ENCODE results near the gene AHCYL2. TPM values are rescaled to one million over a fixed set of nuclear protein-coding genes. Genes with fewer than 3 reads are reported as not detected.

Gene AHCYL2
- total RNA-seq, 1 donor from 2014 or later = 14.7 TPM

- peaks cover 3% of the 10 kb centered on the region for H4K20me1 ChIP-seq (ENCODE audit: insufficient read depth, low read length)
- no peaks in the 10 kb centered on the region for H3K9me3 Mint-ChIP-seq (ENCODE audit: unreplicated experiment)
- H2AFZ ChIP-seq (ENCODE audit: low read depth, low read length) = no peak overlapping the region
- H3K4me3 ChIP-seq (ENCODE audit: insufficient read depth, low read depth, low read length) = no peak overlapping the region
- no peaks in the 10 kb centered on the region for H3K27me3 Mint-ChIP-seq (ENCODE audit: low read depth, unreplicated experiment)
- H3K4me2 ChIP-seq (ENCODE audit: low read length) = no peak overlapping the region
- H3K4me1 ChIP-seq (ENCODE audit: insufficient read depth, low read length) = no peaks in the 10 kb centered on the region
- no peak overlapping the region for H3K9ac ChIP-seq (ENCODE audit: low read length)
- DNase-seq (ENCODE audit: low read depth) (no peak), FAIRE-seq (no peak)
- TF ChIP-seq EZH2 (IDR thresholded peaks at IDR 0.05; ENCODE audit: insufficient read depth, low read length) = no peak
- no peak for TF ChIP-seq CTCF (IDR thresholded peaks at IDR 0.05; ENCODE audit: insufficient read depth, low read depth, low read length)
- H3K36me3 ChIP-seq (ENCODE audit: insufficient read depth, low read length) = no peaks in the 10 kb centered on the region
- H3K9me3 ChIP-seq (ENCODE audit: insufficient read depth, low read depth, low read length) = no peaks in the 10 kb centered on the region
- H3K4me3 Mint-ChIP-seq (ENCODE audit: unreplicated experiment) = no peak overlapping the region
- no peak overlapping the region for H3K27ac ChIP-seq (ENCODE audit: low read depth, low read length)
- H3K27ac Mint-ChIP-seq (ENCODE audit: unreplicated experiment) = no peak overlapping the region
- no peaks in the 10 kb centered on the region for H3K79me2 ChIP-seq (ENCODE audit: insufficient read depth, low read length)
- no peaks in the 10 kb centered on the region for H3K4me1 Mint-ChIP-seq (ENCODE audit: low read depth, unreplicated experiment)
- no peaks in the 10 kb centered on the region for H3K27me3 ChIP-seq (ENCODE audit: insufficient read depth, low read length)
- no peaks in the 10 kb centered on the region for H3K36me3 Mint-ChIP-seq (ENCODE audit: low read depth, unreplicated experiment)
Observed at GRCh38 chr7:129283936-129284335, 59.1 kb downstream of the AHCYL2 start.

GRCh38 chr7:129285111-129285510 is 60.3 kb downstream of the AHCYL2 start:
- Mint-ChIP-seq H3K27ac (ENCODE audit: unreplicated experiment) (no peak overlapping the region), H3K4me1 (ENCODE audit: low read depth, unreplicated experiment) (no peaks in the 10 kb centered on the region), H3K9me3 (ENCODE audit: unreplicated experiment) (no peaks in the 10 kb centered on the region), H3K36me3 (ENCODE audit: low read depth, unreplicated experiment) (no peaks in the 10 kb centered on the region), H3K4me3 (ENCODE audit: unreplicated experiment) (no peak overlapping the region), H3K27me3 (ENCODE audit: low read depth, unreplicated experiment) (no peaks in the 10 kb centered on the region)
- H3K27me3 ChIP-seq (ENCODE audit: insufficient read depth, low read length) = no peaks in the 10 kb centered on the region
- H3K4me3 ChIP-seq (ENCODE audit: insufficient read depth, low read depth, low read length) = no peak overlapping the region
- no peaks in the 10 kb centered on the region for H3K36me3 ChIP-seq (ENCODE audit: insufficient read depth, low read length)
- H3K79me2 ChIP-seq (ENCODE audit: insufficient read depth, low read length) = no peaks in the 10 kb centered on the region
- DNase-seq (ENCODE audit: low read depth) = no peak
- no peak for FAIRE-seq
- H3K9ac ChIP-seq (ENCODE audit: low read length) = no peak overlapping the region
- no peak for TF ChIP-seq EZH2 (IDR thresholded peaks at IDR 0.05; ENCODE audit: insufficient read depth, low read length)
- no peak for TF ChIP-seq CTCF (IDR thresholded peaks at IDR 0.05; ENCODE audit: insufficient read depth, low read depth, low read length)
- no peaks in the 10 kb centered on the region for H3K9me3 ChIP-seq (ENCODE audit: insufficient read depth, low read depth, low read length)
- no peak overlapping the region for H2AFZ ChIP-seq (ENCODE audit: low read depth, low read length)
- H3K27ac ChIP-seq (ENCODE audit: low read depth, low read length) = no peak overlapping the region
- H4K20me1 ChIP-seq (ENCODE audit: insufficient read depth, low read length) = peaks cover 3% of the 10 kb centered on the region
- no peak overlapping the region for H3K4me2 ChIP-seq (ENCODE audit: low read length)
- no peaks in the 10 kb centered on the region for H3K4me1 ChIP-seq (ENCODE audit: insufficient read depth, low read length)

- H3K4me1 Mint-ChIP-seq (ENCODE audit: low read depth, unreplicated experiment) = peaks cover 9% of the 10 kb centered on the region
- FAIRE-seq (no peak), DNase-seq (ENCODE audit: low read depth) (no peak)
- H3K36me3 ChIP-seq (ENCODE audit: insufficient read depth, low read length) = no peaks in the 10 kb centered on the region
- H2AFZ ChIP-seq (ENCODE audit: low read depth, low read length) = no peak overlapping the region
- H3K4me3 Mint-ChIP-seq (ENCODE audit: unreplicated experiment) = no peak overlapping the region
- no peak overlapping the region for H3K4me2 ChIP-seq (ENCODE audit: low read length)
- H3K9me3 ChIP-seq (ENCODE audit: insufficient read depth, low read depth, low read length) = no peaks in the 10 kb centered on the region
- no peaks in the 10 kb centered on the region for H3K27me3 Mint-ChIP-seq (ENCODE audit: low read depth, unreplicated experiment)
- H3K27ac ChIP-seq (ENCODE audit: low read depth, low read length) = no peak overlapping the region
- no peaks in the 10 kb centered on the region for H3K9me3 Mint-ChIP-seq (ENCODE audit: unreplicated experiment)
- no peak overlapping the region for H3K4me3 ChIP-seq (ENCODE audit: insufficient read depth, low read depth, low read length)
- no peaks in the 10 kb centered on the region for H3K4me1 ChIP-seq (ENCODE audit: insufficient read depth, low read length)
- H3K79me2 ChIP-seq (ENCODE audit: insufficient read depth, low read length) = no peaks in the 10 kb centered on the region
- H3K27me3 ChIP-seq (ENCODE audit: insufficient read depth, low read length) = no peaks in the 10 kb centered on the region
- no peaks in the 10 kb centered on the region for H4K20me1 ChIP-seq (ENCODE audit: insufficient read depth, low read length)
- no peak overlapping the region for H3K27ac Mint-ChIP-seq (ENCODE audit: unreplicated experiment)
- no peaks in the 10 kb centered on the region for H3K36me3 Mint-ChIP-seq (ENCODE audit: low read depth, unreplicated experiment)
- no peak overlapping the region for H3K9ac ChIP-seq (ENCODE audit: low read length)
- TF ChIP-seq EZH2 (IDR thresholded peaks at IDR 0.05; ENCODE audit: insufficient read depth, low read length) (no peak), CTCF (IDR thresholded peaks at IDR 0.05; ENCODE audit: insufficient read depth, low read depth, low read length) (no peak)
Observed at GRCh38 chr7:129292861-129293260, 68.0 kb downstream of the AHCYL2 start.

Measured in astrocyte (in vitro differentiated cells and primary cell).